Loucy (cell line): ENCODE data around the gene ANO1.
"Not testable (repeated sequence)": the region's sequence is repeated elsewhere in the genome, so short reads cannot be mapped to it uniquely, and the experiment has no call there.

ENCODE experiments used
- H2AFZ ChIP-seq: fragments of 200-600 bp; sonication (generic); 2 replicates; pipeline ENCODE4 v1.6.0; 2016; ENCODE audit warnings: antibody characterized with exemption, mild to moderate bottlenecking, low read length, moderate library complexity
- H3F3A ChIP-seq: fragments of 200-600 bp; 2 replicates; pipeline ENCODE4 v1.6.0; 2016; ENCODE audit warnings: antibody characterized with exemption, low read depth, mild to moderate bottlenecking
- H3K27me3 ChIP-seq: fragments of 200-600 bp; sonication (generic); 2 replicates; pipeline ENCODE4 v1.6.1; 2014; ENCODE audit warnings: low read length, mild to moderate bottlenecking; ENCODE audit not compliant: insufficient read depth, poor library complexity, severe bottlenecking
- H3K36me3 ChIP-seq: fragments of 200-600 bp; sonication (generic); 2 replicates; pipeline ENCODE4 v1.6.1; 2016; ENCODE audit warnings: low read length; ENCODE audit not compliant: insufficient read depth
- H3K4me1 ChIP-seq: fragments of 200-600 bp; sonication (generic); 2 replicates; pipeline ENCODE4 v1.5.1; 2014; ENCODE audit warnings: low read length, mild to moderate bottlenecking; ENCODE audit not compliant: insufficient read depth, poor library complexity, severe bottlenecking
- H3K4me2 ChIP-seq: fragments of 200-600 bp; sonication (generic); 2 replicates; pipeline ENCODE4 v1.6.0; 2014; ENCODE audit warnings: antibody characterized with exemption, low read length, low read depth, mild to moderate bottlenecking; ENCODE audit not compliant: poor library complexity, severe bottlenecking
- H3K4me3 ChIP-seq: fragments of 200-600 bp; sonication (generic); 2 replicates; pipeline ENCODE4 v1.5.1; 2014; ENCODE audit warnings: low read length, mild to moderate bottlenecking, mixed read lengths; ENCODE audit not compliant: poor library complexity, severe bottlenecking
- H3K79me2 ChIP-seq: fragments of 200-600 bp; sonication (generic); 2 replicates; pipeline ENCODE4 v1.6.1; 2014; ENCODE audit warnings: low read length; ENCODE audit not compliant: insufficient read depth
- H3K9ac ChIP-seq: fragments of 200-600 bp; sonication (generic); 2 replicates; pipeline ENCODE4 v1.6.0; 2014; ENCODE audit warnings: mild to moderate bottlenecking, low read depth, low read length, moderate library complexity; ENCODE audit not compliant: poor library complexity, severe bottlenecking
- H3K9me2 ChIP-seq: fragments of 200-600 bp; sonication (generic); replicated peaks from 2 replicates; pipeline ENCODE4 v1.6.1; 2016; ENCODE audit warnings: low read depth, low read length, mixed read lengths
- H3K9me3 ChIP-seq: fragments of 200-600 bp; sonication (generic); 2 replicates; pipeline ENCODE4 v1.6.1; 2014; ENCODE audit warnings: mild to moderate bottlenecking, antibody characterized with exemption, low read length, low read depth; ENCODE audit not compliant: insufficient read depth
- H4K20me1 ChIP-seq: fragments of 200-600 bp; sonication (generic); 2 replicates; pipeline ENCODE4 v1.6.0; 2014; ENCODE audit warnings: antibody characterized with exemption, low read length, mild to moderate bottlenecking; ENCODE audit not compliant: insufficient read depth, poor library complexity, severe bottlenecking
- EZH2phosphoT487 ChIP-seq: fragments of 200-600 bp; IDR thresholded peaks from 2 replicates; pipeline ENCODE4 v1.6.1; 2018; ENCODE audit warnings: antibody characterized with exemption, mild to moderate bottlenecking, moderate library complexity, borderline replicate concordance
- TF ChIP-seq, protein P1 (sequence below): fragments of 200-600 bp; sonication (generic); conservative IDR thresholded peaks from 2 replicates; pipeline ENCODE4 v1.5.1; 2014; ENCODE audit warnings: mild to moderate bottlenecking, antibody characterized with exemption, low read length

Gene ANO1

DNA sequence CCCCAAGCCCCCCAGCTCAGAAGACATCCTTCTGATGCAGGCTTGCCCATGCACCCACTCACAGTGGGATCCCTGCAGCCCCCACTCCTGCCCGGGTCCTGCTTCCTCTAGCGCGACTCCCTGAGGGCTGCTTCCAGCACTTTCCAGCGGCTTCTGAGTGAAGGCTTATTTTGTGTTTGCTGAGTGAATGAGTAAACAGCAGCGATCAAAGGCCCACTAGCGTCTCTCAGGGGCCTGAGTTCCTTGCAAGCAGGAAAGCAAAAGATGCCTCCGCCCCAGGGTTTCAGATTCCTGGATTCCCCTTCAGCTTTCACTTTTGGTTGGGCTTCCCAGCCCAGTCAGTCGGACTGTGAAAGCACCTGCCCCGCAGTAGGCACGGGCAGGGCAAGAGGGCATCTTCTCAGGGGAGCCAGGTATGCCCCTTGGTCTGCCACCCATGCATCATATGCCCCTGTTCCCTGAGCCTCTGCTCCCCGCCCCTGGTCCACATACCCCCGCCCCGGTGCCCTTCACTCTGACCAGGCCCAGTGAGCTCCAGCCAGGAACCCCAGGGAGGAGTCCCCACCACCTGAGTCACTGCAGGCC lies 134.2 kb downstream of the ANO1 start:
- no peak overlapping the region for H3K9ac ChIP-seq
- H3K79me2 ChIP-seq = peaks cover 12% of the 10 kb centered on the region
- no peaks in the 10 kb centered on the region for H3F3A ChIP-seq
- no peaks in the 10 kb centered on the region for H3K27me3 ChIP-seq
- no peak overlapping the region for H3K4me3 ChIP-seq
- no peaks in the 10 kb centered on the region for H3K9me3 ChIP-seq
- peaks cover 16% of the 10 kb centered on the region for H4K20me1 ChIP-seq
- H3K4me1 ChIP-seq = no peaks in the 10 kb centered on the region
- H3K9me2 ChIP-seq = no peaks in the 10 kb centered on the region
- H2AFZ ChIP-seq = no peak overlapping the region
- H3K36me3 ChIP-seq = peaks cover 6% of the 10 kb centered on the region; the same call in 1 of the 2 replicates
- H3K4me2 ChIP-seq = no peak overlapping the region
- no peak for TF ChIP-seq EZH2phosphoT487
- TF ChIP-seq, protein P1, sequence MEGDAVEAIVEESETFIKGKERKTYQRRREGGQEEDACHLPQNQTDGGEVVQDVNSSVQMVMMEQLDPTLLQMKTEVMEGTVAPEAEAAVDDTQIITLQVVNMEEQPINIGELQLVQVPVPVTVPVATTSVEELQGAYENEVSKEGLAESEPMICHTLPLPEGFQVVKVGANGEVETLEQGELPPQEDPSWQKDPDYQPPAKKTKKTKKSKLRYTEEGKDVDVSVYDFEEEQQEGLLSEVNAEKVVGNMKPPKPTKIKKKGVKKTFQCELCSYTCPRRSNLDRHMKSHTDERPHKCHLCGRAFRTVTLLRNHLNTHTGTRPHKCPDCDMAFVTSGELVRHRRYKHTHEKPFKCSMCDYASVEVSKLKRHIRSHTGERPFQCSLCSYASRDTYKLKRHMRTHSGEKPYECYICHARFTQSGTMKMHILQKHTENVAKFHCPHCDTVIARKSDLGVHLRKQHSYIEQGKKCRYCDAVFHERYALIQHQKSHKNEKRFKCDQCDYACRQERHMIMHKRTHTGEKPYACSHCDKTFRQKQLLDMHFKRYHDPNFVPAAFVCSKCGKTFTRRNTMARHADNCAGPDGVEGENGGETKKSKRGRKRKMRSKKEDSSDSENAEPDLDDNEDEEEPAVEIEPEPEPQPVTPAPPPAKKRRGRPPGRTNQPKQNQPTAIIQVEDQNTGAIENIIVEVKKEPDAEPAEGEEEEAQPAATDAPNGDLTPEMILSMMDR = no peak

DNA sequence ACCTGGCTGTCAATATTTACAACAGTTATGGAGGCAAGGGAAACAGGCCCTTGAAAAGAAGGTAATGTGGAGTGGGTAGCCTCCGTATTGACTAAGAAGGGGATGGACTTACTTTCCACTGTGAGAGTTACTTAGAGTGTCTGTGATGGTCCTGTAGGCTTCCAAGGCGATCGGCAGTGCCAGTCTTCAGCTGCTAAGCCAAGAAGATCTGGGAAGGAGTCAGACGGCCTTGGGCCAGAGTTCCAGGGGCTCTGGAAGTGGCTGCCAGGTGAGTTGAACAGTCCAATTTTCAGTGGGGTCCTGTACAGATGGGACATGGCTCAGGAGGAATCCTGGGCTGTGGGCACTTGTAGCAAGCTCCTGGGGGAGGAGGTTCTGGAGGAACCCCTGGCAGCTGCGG lies 139.3 kb downstream of the ANO1 start:
- not testable (repeated sequence) for H3K4me1 ChIP-seq, H3K9me2 ChIP-seq, H3K9ac ChIP-seq, H3K9me3 ChIP-seq, H3K27me3 ChIP-seq, H3K79me2 ChIP-seq, H3F3A ChIP-seq, H3K4me3 ChIP-seq, H3K36me3 ChIP-seq, H3K4me2 ChIP-seq, H4K20me1 ChIP-seq, H2AFZ ChIP-seq

DNA sequence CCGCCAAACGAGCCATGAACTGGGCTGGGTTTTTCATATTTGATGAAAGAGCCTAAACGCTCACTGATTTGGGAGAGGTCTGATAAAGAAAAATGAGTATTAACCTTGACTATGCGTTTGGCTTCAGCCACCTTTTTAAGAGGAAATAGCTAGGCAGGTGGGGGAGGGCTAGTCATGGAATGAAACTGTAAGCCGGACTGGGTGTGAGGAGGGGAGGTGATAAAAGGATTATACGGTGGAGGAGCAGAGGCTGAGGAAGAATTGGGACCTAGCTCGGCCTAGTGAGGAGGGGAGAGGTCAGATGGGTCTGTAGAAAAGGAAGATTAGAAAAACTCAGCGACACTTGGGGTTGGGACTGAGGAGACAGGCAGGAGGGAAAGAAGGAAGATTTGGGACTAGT lies 140.0 kb downstream of the ANO1 start:
- H3F3A ChIP-seq, H2AFZ ChIP-seq, H3K79me2 ChIP-seq, H4K20me1 ChIP-seq, H3K9me3 ChIP-seq, H3K27me3 ChIP-seq, H3K36me3 ChIP-seq, H3K4me2 ChIP-seq, H3K9me2 ChIP-seq, H3K4me1 ChIP-seq, H3K4me3 ChIP-seq, H3K9ac ChIP-seq: not testable (repeated sequence)

DNA sequence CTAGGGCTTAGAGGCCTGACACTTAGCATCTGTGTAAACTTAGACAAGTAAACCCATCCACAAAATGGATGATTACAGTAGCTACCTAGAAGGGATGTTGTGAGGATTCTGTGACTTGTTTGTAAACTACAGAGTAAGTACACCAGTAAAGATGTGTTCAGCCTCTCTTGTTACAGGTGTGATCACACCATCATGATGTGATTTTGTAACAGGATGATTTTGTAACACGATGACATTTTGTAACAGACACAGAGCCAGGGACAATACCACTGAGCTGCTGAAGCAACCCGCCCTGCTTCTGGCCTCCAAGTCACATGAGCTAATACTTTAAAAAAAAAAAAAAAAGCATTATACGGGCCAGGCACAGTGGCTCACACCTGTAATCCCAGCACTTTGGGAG lies 142.0 kb downstream of the ANO1 start:
- Histone ChIP-seq H3K4me2 (no peak overlapping the region), H3K9me3 (no peaks in the 10 kb centered on the region), H2AFZ (no peak overlapping the region), H3K27me3 (no peaks in the 10 kb centered on the region), H3K36me3 (no peaks in the 10 kb centered on the region), H3K4me3 (no peak overlapping the region), H3K4me1 (no peaks in the 10 kb centered on the region), H4K20me1 (no peaks in the 10 kb centered on the region), H3K9me2 (no peaks in the 10 kb centered on the region), H3K79me2 (no peaks in the 10 kb centered on the region), H3K9ac (no peak overlapping the region), H3F3A (no peaks in the 10 kb centered on the region)
- TF ChIP-seq EZH2phosphoT487 = no peak
- TF ChIP-seq, protein P1 = no peak
